Eye (tissue), 1 donor: ENCODE results near the gene ADARB2.
A peak's percentile ranks its signal among the peaks of the same experiment; 100 is the strongest.
"Not testable (repeated sequence)": the region's sequence is repeated elsewhere in the genome, so short reads cannot be mapped to it uniquely, and the experiment has no call there.

Experiments
- DNase-seq: peaks from one replicate; pipeline ENCODE4 v3.0.0-alpha.2; 2015

ADARB2 gene

DNA sequence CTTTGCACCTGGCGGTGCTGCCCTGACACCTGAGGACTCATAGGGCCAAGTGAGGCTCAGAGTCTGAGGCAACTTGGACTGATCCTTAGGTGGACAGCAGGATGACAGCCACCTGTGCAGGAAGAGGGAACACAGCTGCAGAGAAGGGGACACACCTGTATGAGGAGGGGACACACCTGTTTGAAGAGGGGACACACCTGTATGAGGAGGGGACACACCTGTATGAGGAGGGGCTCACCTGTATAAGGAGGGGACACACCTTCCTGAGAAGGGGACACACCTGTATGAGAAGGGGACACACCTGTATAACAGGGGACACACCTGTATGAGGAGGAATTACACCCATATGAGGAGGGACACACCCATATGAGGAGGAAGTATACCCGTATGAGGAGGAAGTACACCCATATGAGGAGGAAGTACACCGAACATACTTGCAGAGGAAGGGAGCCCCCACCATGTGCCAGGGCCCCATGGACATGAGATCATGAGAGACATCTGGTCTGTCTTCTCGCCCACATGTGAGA, 285.9 kb downstream of the ADARB2 start:
- no peak for DNase-seq

DNA sequence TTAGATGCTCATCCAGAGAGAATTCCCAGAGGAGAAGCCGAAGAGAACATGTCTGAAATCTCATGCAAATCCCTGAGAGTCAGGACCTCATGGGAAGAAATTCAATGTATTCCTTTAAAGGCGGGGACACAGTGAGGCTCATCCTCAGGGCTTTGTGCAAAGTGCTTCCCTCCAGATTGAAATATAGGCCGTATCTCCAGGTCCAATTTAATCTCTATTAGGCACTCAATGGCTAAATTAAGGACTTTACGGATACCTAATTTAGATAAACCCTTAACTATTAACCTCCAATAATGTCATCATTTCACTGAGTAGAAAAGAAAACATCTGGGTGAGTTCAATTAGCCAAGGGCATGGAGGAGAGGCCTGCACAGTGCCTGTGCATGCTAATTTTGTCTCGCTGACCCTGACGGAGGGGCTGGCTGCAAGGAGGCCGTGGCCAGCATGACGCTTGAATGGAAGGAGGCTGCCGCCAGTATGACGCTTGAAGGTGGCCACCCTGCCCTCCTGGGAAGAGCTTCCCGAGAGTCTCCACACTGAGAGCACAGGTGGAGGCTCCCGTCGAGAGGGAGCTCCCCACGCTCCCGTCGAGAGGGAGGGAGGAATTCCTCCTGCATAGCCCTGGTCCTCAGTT, 287.6 kb downstream of the ADARB2 start:
- no peak for DNase-seq

DNA sequence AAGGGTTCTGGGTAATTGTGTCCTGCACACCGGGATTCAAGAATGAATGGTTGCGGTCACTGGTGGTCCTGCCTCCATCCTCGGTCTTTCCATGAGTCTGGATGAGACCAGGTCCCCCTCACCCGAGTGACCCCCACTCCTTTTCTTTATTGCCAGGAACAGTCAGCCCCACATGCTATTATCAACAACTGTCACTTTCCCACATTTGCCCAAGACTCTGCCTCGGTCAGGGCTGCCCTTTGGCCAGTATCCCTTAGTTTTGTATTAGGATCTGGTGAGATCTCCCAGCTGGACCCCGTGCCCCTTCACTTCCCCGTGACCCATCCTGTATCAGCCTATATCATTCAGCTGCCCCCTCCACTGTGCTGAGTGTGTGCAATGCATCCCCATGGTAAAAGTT, 288.3 kb downstream of the ADARB2 start:
- DNase-seq = no peak

DNA sequence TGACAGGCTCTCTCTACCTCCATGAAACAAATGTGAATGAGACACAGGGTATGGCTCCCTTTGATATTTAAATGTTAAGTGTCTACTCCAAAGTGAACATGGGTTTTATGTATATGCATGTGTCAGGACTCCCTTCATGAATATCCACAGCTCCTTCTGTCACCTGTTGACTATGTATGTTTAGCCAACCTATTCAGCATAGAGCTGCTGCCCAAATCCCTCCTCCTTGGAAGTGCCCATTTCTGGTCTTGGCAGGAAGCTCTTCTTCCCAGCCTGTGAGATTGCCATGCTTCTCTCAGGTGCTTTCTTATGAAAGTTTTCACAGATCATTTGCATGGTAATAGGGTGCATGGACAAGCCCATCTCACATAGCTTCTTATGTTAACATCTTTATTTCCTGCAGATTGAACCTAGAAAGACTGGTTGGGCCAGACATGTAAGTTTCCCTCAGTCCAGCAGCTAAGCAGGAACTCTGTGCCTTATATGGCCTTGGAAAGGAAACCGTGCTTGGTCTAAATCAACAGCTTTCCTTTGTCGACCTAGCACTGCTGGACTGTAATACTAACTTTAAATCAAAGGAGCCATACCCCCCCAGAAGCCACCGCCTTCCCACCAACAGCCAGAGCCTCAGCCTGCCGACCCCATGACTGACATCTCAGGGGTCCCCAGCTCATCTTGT, 288.9 kb downstream of the ADARB2 start:
- DNase-seq = no peak

DNA sequence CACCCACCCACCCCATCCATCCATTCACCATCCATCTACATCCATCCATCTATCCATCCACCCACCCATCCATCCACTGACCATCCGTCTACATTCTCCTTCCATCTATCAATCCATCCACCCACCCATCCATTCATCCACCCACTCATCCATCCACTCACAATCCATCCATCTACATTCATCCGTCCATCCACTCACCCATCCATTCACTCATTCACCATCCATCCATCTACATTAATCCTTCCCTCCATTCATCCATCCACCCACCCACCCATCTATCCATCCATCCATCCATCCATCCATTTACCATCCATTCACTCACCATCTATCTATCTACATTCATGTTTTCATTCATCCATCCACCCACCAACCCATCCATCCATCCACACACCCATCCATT, 292.5 kb downstream of the ADARB2 start:
- DNase-seq = no peak

DNA sequence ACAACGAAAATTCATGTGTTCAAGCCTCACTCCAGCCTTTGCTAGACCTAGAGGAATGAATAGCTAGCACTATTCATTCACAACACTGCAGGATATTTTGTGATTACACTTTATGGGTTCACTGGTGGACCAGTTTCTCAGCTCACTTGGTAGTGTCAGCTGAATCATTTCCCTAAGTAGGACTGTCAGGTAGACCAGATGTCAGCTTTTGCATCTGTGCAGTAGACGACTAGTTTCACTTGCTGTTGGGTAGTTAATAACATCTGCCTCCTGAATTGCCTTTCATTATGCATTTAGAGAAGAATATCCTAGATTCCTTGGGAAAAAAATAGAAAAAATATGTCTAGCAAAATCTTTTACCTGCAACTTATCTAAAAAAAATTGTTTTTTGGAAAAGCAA, 296.4 kb downstream of the ADARB2 start:
- DNase-seq = no peak

DNA sequence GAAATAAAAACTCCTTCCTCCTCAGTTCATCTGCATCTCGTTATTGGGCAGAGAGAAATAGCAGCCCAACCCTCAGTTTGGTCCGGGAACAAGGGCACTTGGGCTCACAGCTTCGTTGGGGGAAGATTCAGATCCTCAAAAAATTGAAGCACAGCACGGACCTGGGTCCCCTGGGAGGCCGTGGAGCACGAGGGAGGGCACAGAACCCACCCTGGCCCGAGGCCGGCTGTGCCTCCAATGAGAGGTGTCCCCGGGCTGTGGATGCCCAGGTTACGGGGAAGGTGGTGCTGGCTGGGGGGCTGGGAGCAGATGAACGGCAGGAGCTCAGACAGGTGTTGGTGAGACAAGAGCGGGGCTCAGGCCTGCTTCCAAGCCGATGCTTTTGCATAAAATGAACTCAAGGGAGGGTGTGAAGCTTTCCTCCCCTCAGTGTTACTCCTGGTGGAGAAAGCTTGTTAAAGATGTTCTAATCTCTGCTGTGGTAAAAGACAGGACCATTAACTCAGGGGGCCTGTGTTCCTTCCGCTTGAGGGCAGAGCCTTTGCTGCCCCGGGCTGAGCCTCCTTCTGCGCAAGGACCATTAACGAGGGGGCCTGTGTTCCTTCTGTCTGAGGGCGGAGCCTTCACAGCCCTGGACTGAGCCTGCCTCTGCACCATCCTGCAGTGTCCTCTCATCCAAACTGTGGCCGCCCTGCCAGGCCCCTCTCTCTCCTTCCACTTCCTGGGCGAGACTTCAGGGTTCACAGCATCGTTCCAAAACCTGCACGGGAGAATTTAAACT, 302.2 kb downstream of the ADARB2 start:
- peak; percentile 52 for DNase-seq

DNA sequence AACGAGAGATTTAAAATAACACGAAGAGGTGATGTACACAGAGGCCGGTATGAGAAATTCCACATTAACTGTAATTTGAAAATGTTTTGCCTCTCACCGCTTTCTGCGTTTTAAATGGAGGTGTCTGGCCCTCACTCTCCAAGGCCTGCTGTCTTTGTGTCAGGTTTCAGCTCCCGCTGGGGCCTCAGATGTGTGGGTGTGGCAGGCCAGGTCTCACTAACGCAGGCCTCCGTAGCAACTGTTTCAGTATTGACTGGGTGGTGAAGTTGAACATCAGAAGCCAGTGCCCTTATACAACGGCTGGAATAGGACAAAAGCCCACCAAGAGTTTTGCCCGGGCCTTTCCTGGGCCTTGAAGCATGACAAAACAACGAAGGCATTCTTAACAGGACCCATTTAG, 303.1 kb downstream of the ADARB2 start:
- DNase-seq = no peak

DNA sequence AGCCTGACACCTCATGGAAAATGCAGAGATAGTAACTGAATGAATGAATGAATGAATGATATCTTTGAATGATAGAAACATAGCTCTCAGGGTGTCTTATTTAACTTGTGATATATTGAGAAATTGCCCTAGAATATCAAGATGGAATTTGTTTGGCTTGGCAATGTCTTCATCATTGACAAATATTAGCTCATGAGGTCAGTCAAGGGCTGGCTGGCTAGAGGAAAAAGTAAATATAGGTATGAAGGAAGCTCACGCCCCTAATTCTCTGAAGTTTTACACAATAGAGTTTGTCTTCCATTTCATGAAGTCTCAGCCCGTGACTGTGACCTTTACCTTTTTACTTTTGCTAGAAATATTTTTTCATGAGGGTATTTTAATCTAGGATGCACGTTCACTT, 305.2 kb downstream of the ADARB2 start:
- no peak for DNase-seq

DNA sequence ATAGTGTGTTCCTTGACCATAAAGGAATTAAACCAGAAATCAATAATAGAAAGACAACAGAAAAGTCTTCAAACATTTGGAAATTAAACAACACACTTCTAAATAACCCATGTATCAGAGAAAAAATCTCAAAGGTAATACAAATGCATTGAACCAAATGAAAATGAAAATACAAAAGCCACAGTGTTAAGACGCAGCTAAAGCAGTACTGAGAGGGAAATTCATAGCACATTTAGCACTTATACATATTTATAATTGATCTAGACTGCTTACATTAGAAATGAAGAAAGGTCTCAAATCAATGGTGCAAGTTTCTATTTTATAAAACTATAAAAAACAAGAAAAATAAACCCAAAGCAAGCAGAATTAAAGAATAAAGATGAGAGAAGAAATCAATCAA, 306.1 kb downstream of the ADARB2 start:
- no peak for DNase-seq

DNA sequence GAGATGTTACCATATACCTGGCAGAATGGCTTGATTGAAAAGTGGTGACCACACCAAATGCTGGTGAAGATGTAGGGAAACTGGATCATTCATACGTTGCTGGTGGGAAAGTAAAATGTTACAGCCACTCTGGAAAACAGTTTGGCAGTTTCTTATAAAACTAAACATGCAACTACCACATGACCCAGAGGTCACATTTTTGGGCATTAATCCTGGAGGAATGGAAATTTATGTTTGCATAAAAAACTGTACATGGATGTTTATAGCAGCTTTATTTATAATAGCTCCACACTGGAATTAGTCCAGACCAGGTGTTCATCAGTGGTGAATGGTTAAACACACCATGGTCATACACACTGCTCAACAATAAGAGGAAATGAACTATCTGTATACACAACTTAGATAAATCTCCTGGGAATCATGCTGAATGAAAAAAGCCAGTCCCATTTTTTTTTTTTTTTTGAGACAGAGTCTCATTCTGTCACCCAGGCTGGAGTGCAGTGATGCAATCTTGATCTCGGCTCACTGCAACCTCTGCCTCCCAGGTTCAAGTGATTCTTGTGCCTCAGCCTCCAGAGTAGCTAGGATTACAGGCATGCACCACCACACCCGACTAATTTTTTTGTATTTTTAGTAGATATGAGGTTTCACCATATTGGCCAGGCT, 309.7 kb downstream of the ADARB2 start:
- DNase-seq = not testable (repeated sequence)

DNA sequence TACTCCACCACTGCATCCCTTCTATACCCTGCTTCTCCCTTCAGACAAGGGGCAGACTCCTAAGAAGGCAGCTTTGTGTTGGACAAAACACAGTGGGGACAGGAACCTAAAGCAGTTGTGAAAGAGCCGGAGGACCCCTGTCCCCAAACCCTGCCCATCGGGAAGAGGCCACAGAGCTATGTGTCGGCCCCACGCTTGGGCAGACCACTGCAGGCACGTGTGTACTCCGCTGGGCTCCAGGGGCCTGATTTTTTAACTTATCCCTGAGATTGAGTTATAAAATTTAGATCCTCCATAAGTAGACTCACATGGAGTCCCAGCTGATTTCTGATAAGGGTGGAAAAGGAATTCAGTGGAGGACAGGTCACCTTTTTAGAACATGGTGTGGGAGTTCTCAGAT, 310.5 kb downstream of the ADARB2 start:
- no peak for DNase-seq

DNA sequence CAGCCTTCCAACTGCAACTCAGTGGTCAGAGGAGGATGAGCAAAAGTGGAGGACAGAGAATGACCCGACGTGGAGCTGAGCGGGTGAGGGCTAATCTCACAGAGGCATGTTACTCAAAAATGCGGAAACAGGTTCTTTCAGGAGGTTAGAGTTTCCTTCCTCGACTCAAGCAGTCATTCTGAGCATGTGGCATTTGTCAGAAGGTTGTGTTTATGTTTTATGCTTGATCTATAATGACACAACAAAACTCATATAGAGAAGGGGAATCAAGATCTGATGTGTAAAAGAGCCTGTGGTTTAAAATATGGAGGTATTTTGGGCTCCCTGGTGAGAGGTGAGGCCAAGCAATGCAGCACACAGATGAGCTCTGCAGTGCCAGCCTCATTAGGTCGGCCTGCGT, 311.4 kb downstream of the ADARB2 start:
- no peak for DNase-seq

DNA sequence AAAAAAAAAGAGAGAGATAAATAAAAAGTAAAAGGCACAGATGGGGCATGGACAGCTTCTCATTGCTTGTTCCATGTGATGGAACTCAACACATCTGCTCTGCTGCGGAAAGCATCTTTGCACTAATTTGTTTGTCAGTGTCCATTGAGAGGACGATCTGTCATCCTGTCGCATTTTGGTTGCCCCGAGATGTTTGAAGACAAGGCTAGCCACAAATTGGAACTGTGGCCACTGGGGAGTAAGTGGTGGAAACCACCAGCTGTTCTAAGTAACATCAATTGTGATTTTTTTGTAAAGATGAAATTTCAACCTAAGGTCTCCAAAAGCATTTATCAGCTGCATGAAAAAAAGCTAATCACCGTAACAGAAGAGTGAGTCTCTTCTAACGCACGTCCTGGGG, 312.7 kb downstream of the ADARB2 start:
- no peak for DNase-seq

DNA sequence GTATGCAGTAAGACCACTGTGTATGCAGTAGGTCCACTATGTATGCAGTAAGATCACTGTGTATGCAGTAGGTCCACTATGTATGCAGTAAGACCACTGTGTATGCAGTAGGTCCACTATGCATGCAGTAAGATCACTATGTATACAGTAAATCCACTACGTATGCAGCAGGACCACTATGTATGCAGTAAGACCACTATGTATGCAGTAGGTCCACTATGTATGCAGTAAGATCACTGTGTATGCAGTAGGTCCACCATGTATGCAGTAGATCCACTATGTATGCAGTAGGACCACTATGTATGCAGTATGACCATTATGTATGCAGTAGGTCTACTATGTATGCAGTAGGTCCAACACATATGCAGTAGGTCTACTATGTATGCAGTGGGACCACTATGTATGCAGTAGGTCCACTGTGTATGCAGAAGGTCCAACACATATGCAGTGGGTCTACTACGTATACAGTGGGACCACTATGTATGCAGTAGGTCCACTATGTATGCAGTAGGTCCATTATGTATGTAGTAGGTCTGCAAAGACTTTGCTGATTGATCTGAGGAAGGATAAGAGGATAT, 313.6 kb downstream of the ADARB2 start:
- no peak for DNase-seq

DNA sequence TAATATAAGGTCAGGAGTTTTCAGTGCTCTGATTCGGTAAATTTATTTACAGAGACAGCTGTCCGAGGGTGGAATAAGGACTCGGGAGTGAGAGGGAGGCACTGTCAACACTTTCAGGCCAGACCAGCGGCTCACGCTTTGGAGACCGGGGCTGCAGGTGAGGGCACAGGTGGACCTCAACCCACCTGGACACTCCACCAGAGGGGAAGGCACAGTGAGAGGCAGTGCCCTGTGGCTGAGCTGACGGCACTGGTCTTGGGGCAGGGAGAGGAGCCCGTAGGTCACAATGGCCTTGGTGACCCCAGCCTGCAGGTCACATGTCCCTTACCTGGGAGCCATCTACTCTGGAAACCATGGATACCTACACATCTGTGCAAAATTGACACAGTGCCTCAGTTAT, 315.1 kb downstream of the ADARB2 start:
- no peak for DNase-seq

DNA sequence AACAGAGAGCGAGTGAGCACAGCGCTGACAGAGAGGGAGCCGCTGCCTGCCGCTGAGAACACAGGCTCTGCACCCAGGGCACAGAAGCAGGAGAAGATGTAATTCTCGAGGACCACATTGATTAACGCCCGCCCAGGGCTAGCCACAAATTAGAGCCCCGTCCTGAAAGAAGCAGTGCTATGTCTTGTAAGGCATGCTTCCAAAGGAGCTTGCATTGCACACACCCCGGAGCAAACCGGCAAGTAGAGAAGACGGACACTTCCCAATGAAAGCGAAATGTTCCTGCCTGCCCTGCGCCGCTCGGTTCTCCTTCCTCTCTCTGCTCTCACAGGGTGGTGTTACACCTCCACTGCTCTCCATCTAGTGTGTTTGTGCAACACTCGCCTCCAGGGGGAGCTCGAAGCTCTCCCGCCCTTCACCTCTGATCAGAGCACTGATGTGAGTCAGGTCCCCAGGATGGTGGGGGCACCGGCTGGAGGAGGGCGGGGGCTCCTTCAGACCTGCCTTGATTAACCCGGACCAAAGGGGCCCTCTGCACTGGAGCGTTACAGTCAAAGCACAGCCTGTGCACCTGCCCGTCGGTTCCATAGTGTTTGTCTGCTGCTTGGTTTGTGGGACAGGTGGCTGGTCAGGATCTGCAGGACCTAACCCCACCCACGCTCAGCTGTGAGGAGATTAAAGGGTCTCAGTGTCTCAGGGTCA, 316.5 kb downstream of the ADARB2 start:
- DNase-seq = peak; percentile 91

DNA sequence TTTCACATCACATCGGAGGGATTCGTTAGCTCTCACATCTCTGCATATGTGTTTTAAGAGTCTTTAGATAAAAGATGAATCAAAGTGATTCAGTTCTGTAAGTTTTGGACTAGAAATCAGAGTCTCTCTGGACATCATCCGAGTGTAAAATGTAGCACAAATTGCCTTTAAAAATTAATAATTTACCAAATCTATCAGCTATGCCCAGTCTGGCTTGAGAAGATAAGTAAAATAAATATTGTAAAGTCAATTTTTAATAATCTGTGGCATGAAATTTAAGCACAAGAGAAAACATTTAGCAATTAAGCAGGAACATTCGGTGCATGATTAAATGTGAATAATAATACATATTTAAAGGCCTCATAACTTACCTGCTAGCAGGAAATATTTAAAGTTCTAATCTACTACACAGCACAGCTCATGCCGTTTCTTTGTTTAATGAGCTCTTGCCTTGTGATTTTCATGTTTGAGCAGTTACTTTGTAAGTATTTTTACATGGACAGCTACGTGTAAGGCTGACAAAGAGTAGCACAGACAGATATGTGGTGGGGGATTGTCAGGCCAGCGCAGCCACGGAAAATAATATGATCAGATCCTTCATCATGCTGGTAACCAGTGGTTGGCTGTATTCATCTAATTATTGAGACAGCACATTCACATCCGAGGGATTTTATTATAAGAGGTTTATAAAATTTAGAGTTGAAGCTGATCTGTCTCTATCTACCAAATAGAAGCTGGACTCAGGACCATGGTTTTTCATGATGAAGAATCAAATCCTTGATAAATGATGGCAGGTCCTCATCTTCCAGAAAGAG, 317.3 kb downstream of the ADARB2 start:
- DNase-seq = no peak

DNA sequence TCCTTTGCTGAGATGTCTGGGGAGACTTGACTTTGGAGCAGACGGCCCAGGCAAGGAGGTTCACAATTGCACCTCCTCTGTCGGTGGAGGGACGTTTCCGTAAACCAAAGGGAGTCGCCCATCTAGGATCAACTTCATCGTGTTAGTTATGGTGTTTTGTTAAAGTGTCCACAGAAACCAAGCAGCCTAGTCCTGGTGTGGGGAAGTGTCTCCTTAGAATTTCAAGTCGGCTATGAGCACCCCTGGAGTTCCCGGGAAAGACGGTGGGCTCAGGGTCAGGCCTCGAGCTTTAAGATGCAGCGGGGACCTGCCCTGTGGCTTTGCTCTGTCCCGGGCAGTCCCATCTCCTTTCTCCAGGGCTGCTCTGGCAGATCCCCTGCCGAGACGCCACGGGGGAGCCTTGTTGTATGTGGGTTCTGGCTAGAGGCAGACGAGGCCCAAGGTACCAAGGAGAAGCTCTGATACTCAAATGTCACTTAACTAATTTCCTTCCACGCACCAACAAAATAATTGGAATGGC, 319.2 kb downstream of the ADARB2 start:
- DNase-seq = no peak

DNA sequence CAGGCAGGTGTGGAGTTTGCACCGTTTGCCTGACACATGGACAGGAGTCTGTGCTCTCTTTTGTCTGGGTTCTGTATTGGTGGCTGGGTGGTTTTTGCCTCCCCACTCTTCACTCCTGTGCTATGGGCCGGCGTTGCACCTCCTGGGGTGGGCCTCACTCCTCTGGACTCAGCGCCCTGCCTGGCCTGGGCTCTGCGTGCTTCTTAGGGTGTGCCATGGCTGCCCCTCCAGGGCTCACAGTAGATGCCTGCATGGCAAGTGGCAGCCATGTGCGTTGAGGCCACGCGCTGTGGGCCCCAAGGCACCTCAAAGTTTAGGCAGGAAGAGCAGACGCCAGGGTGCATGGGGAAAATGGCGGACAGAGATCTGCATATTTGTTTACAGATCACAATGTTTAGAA, 319.8 kb downstream of the ADARB2 start:
- no peak for DNase-seq

DNA sequence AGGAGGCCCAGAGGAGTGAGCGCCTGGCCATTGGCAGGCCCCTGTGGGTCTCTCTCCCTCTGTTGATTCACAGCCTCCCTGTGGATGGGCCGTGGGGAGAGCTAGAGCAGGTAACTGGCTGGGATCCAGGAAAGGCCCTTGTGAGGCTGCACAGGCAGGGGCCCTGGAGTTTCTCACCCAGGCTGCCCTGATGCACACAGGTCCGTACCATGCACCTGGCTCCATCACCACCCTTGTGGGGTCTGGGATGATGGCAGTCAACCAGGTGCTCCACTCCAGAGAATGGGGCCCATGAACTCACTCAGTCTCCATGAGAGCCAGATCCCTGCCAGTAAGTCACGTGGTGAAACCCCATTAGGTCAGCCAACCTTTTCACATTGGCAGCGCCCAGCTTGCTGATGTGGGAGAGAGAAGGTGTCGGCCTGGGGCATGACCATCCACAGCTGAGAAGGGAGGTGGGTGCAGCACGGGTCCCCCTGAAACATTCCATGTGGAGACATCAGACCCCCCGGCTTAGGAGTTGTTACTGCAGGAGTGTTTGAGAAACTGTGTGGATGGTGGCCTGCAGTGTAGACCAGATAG, 320.8 kb downstream of the ADARB2 start:
- DNase-seq = no peak
